GM21529 (cell line): ENCODE measurements around the gene TBC1D12.
"Not testable (repeated sequence)": the region's sequence is repeated elsewhere in the genome, so short reads cannot be mapped to it uniquely, and the experiment has no call there.

Experiments
- ATAC-seq: cut with Tn5 transposase; IDR thresholded peaks from one replicate; pipeline ENCODE4 v1.9.1; 2021; ENCODE audit not compliant: unreplicated experiment

Gene TBC1D12

GRCh38 chr10:94533027-94533426 is 130.7 kb downstream of the TBC1D12 start:
- ATAC-seq, result no peak

DNA sequence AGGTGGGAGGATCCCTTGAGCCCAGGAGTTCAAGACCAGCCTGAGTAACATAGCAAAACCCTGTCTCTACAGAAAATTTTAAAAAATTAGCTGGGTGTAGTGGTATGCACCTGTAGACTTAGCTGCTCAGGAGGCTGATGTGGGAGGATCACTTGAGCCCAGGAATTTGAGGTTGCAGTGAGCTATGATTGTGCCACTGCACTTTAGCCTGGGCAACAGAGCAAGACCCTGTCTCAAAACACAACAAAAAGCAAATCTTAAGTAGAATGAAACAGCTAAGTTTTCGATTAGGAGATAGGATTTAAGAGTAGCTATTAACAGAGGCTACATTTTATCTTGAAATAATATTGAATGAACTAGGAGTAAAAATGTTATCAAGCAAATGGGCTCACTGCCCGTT is 139.9 kb downstream of the TBC1D12 start:
- ATAC-seq, result not testable (repeated sequence)

- peak; percentile 77 for ATAC-seq
Observed at GRCh38 chr10:94545391-94546048, 143.2 kb downstream of the TBC1D12 start, which contains the start of gene HELLS. HELLS (plus strand) TSS chr10:94545788; CDS start chr10:94545922, 134 bp downstream.

DNA sequence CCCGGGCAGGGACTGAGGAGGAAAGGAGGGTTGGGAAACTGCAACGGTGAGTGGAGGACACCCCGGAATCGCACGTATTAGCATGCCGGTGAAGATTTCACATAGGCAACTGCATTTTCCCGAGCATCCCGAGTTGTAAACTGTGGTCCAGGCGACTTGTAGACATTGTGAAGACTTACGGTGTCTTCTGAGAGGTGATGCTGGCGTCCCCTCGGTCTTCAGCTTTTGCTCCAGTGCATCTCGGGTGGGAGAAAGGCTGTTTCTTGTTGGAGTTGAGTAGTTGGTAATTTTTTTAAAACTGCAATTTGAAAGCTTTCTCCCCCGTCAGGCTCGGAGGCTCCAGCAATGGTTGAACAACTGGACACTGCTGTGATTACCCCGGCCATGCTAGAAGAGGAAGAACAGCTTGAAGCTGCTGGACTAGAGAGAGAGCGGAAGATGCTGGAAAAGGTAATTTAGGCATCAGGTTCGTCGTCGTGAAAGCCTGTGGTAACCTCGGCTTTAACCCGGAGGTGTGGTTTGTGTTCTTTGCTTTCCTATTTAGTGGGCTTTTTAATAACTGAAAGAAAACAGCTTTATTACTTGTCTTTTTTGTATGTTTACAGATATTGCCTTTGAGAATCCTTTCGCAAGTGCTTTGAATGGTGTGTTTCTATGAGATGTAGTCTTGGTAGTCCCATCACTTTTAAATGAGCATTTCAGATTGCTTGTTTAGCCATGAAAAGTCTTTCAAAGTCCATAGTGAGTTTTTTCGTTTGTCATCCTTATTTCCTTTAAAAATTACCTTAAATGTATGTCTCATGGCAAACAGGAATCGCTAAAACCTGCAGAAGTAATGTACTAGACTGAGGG is 143.9 kb downstream of the TBC1D12 start:
- no peak for ATAC-seq

- peak; percentile 28 for ATAC-seq
Observed at GRCh38 chr10:94546901-94547185, 144.5 kb downstream of the TBC1D12 start.

- no peak for ATAC-seq
Observed at GRCh38 chr10:94549221-94549620, 146.9 kb downstream of the TBC1D12 start.

DNA sequence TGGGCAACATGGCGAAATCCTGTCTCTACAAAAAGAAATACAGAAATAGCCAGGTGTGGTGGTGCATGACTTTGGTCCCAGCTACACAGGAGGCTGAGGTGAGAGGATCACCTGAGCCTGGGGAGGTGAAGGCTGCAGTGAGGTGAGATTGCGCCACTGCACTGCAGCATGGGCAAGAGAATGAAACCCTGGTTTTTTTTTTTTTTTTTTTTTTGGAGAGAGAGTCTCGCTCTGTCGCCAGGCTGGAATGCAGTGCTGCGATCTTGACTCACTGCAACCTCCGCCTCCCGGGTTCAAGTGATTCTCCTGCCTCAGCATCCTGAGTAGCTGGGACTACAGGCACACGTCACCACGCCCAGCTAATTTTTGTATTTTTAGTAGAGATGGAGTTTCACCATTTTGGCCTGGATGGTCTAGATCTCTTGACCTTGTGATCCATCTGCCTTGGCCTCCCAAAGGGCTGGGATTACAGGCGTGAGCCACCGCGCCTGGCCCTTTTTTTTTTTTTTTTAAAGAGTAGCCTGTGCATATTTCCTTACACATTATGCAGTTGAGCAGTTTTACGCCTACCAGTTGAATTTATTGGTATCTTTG is 165.5 kb downstream of the TBC1D12 start:
- not testable (repeated sequence) for ATAC-seq

GRCh38 chr10:94571081-94571480 is 168.7 kb downstream of the TBC1D12 start:
- no peak for ATAC-seq

DNA sequence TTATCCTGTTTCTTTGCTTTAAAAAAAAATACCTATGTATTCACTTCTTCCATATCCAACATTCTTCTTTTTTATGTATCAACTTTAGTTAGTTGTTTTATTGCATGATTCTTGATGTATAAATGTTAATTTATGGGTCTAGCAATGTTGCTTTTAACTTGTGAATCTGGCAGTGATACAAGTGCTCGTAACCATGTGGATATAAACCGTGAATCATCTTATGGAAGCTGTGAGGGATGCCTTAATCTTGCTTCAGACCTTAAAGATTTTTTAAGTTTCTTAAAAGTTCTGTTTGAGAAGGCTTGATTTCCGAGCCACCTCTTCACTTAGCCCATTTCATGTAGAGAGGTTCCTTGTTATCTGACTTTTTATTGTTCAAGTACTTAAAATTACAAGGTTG is 169.2 kb downstream of the TBC1D12 start:
- ATAC-seq, result no peak

- ATAC-seq, result no peak
Observed at GRCh38 chr10:94578790-94579189, 176.4 kb downstream of the TBC1D12 start.

DNA sequence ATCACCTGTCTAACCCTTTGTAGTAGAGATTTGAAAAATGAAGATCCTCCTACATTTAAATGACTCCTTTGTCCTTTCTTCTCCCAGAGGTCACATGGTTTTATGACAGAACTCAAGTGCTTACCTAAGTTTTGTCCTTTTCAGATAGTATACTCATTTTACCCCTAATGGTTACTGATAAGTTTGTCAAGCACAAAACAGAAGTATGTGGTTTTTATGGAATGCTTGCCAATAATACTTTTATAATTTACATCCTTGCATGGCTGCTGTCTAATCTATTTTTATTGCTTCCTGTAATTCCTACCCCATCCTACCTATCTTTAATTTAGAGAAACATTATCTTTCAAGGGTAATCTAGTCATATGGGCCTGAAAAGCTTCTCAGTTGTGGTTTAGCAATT is 180.8 kb downstream of the TBC1D12 start:
- ATAC-seq, result no peak
